ENCODE results near the gene TGM3. TPM values are rescaled to one million over a fixed set of nuclear protein-coding genes. Genes with fewer than 3 reads are reported as not detected.

Gene TGM3
- total RNA-seq, 2 donors from 2014 or later: not detected

DNA sequence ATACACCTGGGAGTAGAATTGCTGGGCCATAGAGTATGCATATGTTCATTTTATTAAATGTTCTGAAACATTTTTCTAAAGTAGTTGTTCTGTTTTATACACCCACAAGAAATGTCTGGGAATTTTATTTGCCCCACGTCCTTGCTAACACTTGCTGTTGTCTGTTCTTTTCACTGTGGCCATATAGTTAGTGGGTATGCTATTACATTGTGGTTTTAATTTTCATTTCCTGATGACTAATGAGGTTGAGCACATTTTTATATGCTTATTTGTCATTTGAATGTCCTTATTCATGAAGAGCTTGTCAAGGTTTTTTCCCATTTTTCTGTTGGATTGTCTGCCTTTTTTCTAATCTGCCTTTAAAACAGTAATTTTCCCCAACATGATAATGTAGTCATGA lies 41.5 kb upstream of the TGM3 start:
- TF ChIP-seq CTCF (IDR thresholded peaks at IDR 0.05): no peak
- Histone ChIP-seq H3K36me3 (no peaks in the 10 kb centered on the region), H3K27ac (no peak overlapping the region), H3K4me3 (no peak overlapping the region), H3K9me3 (no peaks in the 10 kb centered on the region), H3K4me1 (no peaks in the 10 kb centered on the region), H3K27me3 (no peaks in the 10 kb centered on the region)
- no peak for DNase-seq (ENCODE audit: low spot score)

- DNase-seq (ENCODE audit: low spot score): no peak
- no peak overlapping the region for H3K27ac ChIP-seq
- no peak for TF ChIP-seq CTCF (IDR thresholded peaks at IDR 0.05)
- no peaks in the 10 kb centered on the region for H3K9me3 ChIP-seq
- H3K36me3 ChIP-seq: no peaks in the 10 kb centered on the region
- no peaks in the 10 kb centered on the region for H3K27me3 ChIP-seq
- no peaks in the 10 kb centered on the region for H3K4me1 ChIP-seq
- H3K4me3 ChIP-seq: no peak overlapping the region
Measured at GRCh38 chr20:2255926-2256531, 39.8 kb upstream of the TGM3 start.

GRCh38 chr20:2259731-2260130 lies 36.1 kb upstream of the TGM3 start:
- Histone ChIP-seq H3K36me3 (no peaks in the 10 kb centered on the region), H3K4me1 (no peaks in the 10 kb centered on the region), H3K27ac (no peak overlapping the region), H3K27me3 (no peaks in the 10 kb centered on the region), H3K9me3 (no peaks in the 10 kb centered on the region), H3K4me3 (no peak overlapping the region)
- no peak for DNase-seq (ENCODE audit: low spot score)
- no peak for TF ChIP-seq CTCF (IDR thresholded peaks at IDR 0.05)

DNA sequence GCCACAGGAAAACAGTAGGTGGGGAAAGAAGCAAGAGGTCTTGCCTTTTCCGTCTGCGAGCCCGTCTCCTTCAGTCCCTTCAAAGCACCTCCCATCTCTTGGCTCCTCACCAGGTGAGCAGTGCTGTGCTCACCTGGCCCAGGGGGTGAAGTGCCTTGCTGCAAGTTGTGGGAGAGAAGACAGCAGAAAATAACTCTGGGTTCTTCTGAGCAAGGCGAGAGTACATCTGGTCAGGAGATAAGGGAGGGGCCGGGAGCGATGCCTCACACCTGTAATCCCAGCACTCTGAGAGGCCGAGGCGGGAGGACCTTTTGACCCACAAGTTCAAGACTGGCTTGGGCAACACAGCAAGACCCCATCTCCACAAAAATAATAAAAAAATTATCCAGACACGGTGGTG lies 35.6 kb upstream of the TGM3 start:
- Histone ChIP-seq H3K9me3 (no peaks in the 10 kb centered on the region), H3K4me3 (no peak overlapping the region)
- TF ChIP-seq CTCF (IDR thresholded peaks at IDR 0.05): no peak

DNA sequence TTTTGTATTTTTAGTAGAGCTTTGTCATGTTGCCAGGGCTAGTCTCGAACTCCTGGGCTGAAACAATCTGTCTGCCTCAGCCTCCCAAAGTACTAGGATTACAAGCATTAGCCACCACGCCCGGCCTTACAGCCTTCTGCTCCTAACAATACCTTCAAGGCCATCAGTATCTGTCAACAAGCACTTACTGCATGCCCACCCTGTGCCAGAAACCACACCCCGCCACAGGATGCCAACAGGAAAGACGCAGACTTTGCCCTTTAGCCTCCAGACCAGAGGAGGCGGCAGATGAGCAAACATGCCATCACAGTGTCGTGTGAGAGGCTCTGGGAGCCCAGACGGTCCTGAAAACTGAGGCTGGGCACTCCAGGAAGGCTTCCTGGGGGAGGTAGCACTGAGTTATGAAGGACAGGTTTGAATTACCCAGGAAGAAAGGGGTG lies 34.7 kb upstream of the TGM3 start:
- DNase-seq (ENCODE audit: low spot score): no peak
- no peaks in the 10 kb centered on the region for H3K36me3 ChIP-seq
- no peak overlapping the region for H3K27ac ChIP-seq
- no peaks in the 10 kb centered on the region for H3K9me3 ChIP-seq
- no peaks in the 10 kb centered on the region for H3K27me3 ChIP-seq
- H3K4me1 ChIP-seq: no peaks in the 10 kb centered on the region
- H3K4me3 ChIP-seq: no peak overlapping the region
- no peak for TF ChIP-seq CTCF (IDR thresholded peaks at IDR 0.05)

More for the DNA sequence above, 35.6 kb upstream of the TGM3 start:
- Histone ChIP-seq H3K36me3 (no peaks in the 10 kb centered on the region), H3K4me1 (no peaks in the 10 kb centered on the region), H3K27me3 (no peaks in the 10 kb centered on the region), H3K27ac (no peak overlapping the region)
- DNase-seq (ENCODE audit: low spot score): no peak

DNA sequence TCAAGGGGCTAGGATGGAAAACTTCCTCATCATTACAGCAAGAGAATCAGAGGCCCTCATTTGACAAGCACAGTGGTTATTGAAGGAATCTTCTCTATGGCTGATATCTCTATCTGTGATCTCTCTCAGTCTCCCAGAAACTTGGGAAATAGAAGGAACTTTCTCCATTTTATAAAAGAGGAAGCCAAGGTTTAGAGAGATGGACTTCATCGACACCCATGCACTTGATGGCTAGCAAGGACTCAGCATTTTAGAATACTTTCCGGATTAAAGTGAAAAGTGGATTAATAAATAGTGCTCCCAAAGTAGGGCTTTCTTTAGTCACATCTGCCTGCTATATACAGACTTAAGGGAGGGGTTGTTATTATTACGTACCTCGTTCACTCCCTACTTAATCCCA lies 34.2 kb upstream of the TGM3 start:
- DNase-seq (ENCODE audit: low spot score): no peak
- H3K27me3 ChIP-seq: no peaks in the 10 kb centered on the region
- no peak overlapping the region for H3K4me3 ChIP-seq
- no peak overlapping the region for H3K27ac ChIP-seq
- H3K4me1 ChIP-seq: no peaks in the 10 kb centered on the region
- TF ChIP-seq CTCF (IDR thresholded peaks at IDR 0.05): no peak
- H3K9me3 ChIP-seq: no peaks in the 10 kb centered on the region
- H3K36me3 ChIP-seq: no peaks in the 10 kb centered on the region

Data from right atrium auricular region (tissue), 2 donors.